K562 (cell line): ENCODE results near the gene EBF4. TPM values are rescaled to one million over a fixed set of nuclear protein-coding genes. Genes with fewer than 3 reads are reported as not detected.

Experiments used
- ATAC-seq: fragments of 200-7000 bp; cut with Tn5 transposase; 3 replicates; pipeline ENCODE4 v1.9.1; 2020; ENCODE audit warnings: moderate library complexity
- BruUV-seq: library from RNA; stranded (reverse); fragments of 400-500 nt; replicated peaks from 2 replicates; lab custom pipeline; 2021; lab: Mats Ljungman, UMichigan
- CTCF ChIA-PET: fragments of 300-600 bp; formaldehyde crosslinking; extraction: SDS; loops from one replicate; lab custom pipeline; 2021; ENCODE audit warnings: low intra/inter-chr PET ratio; lab: Yijun Ruan, JAX
- POLR2A ChIA-PET: fragments of 300-600, 350-650 bp; sonication (Branson Sonifier 250); formaldehyde crosslinking; extraction: SDS; loops from one replicate; lab custom pipeline; 2021; ENCODE audit warnings: antibody characterized with exemption, inconsistent platforms; lab: Yijun Ruan, JAX
- DNase-seq, 4 experiments: peaks; one replicate each; pipeline versions ENCODE4 v3.0.0 to v3.0.0-alpha.2; 2011 to 2018; ENCODE audit warnings: low spot score in 3 of 4, mixed read lengths in 3 of 4; ENCODE audit errors: extremely low read depth in 1 of 4
- FAIRE-seq: peaks from 2 replicates; lab custom pipeline; 2011; peaks lifted over from hg19 to GRCh38; lab: Jason Lieb, UNC
- H2AFZ ChIP-seq: 2 replicates; pipeline ENCODE4 v1.6.0; 2011; ENCODE audit warnings: low read depth, low read length, control low read depth, inconsistent platforms
- H3K27ac ChIP-seq: fragments of 200-600 bp; 3 replicates; pipeline ENCODE4 v1.8.0; 2011; ENCODE audit warnings: low read depth, mild to moderate bottlenecking, control low read depth, inconsistent platforms, low read length, moderate library complexity, mixed read lengths; ENCODE audit errors: extremely low read depth
- H3K27me3 ChIP-seq, 2 experiments: fragments of 300-600 bp in 1 of 2; 2 replicates in 1 of 2; 3 replicates in 1 of 2; pipeline versions ENCODE4 v1.6.0 to v1.8.0; 2011; ENCODE audit warnings: inconsistent platforms in 2 of 2, low read length in 2 of 2, mild to moderate bottlenecking in 1 of 2, mixed read lengths in 1 of 2, moderate library complexity in 1 of 2; ENCODE audit not compliant: control insufficient read depth in 2 of 2, insufficient read depth in 2 of 2
- H3K36me3 ChIP-seq: fragments of 300-600 bp; 3 replicates; pipeline ENCODE4 v1.8.0; 2011; ENCODE audit warnings: mild to moderate bottlenecking, low read length, inconsistent platforms; ENCODE audit not compliant: control insufficient read depth, insufficient read depth
- H3K4me1 ChIP-seq, 2 experiments: fragments of 200-600 bp in 1 of 2; replicated peaks in 1 of 2; 2 replicates in 1 of 2; 3 replicates in 1 of 2; pipeline versions ENCODE4 v1.5.1 to v1.8.0; 2011; ENCODE audit warnings: inconsistent platforms in 2 of 2, low read length in 2 of 2, mild to moderate bottlenecking in 1 of 2, mixed read lengths in 1 of 2, moderate library complexity in 1 of 2; ENCODE audit not compliant: control insufficient read depth in 2 of 2, insufficient read depth in 2 of 2
- H3K4me2 ChIP-seq: 2 replicates; pipeline ENCODE4 v1.6.1; 2011; ENCODE audit warnings: low read length, control low read depth, inconsistent platforms, mixed read lengths; ENCODE audit not compliant: insufficient read depth
- H3K4me3 ChIP-seq: fragments of 200-600 bp; sonication (generic), shearing (Covaris generic); 2 replicates; pipeline ENCODE4 v1.5.1; 2016; ENCODE audit warnings: control low read depth, inconsistent platforms
- H3K79me2 ChIP-seq: fragments of 200-600 bp; 3 replicates; pipeline ENCODE4 v1.8.0; 2011; ENCODE audit warnings: low read length, inconsistent platforms; ENCODE audit not compliant: control insufficient read depth, insufficient read depth
- H3K9ac ChIP-seq, 2 experiments: 2 replicates each; pipeline versions ENCODE4 v1.6.0 to v1.6.1; 2011; ENCODE audit warnings: low read depth in 2 of 2, low read length in 2 of 2, control low read depth in 1 of 2, inconsistent platforms in 1 of 2, mild to moderate bottlenecking in 1 of 2, mixed read lengths in 1 of 2; ENCODE audit not compliant: insufficient read depth in 1 of 2
- H3K9me1 ChIP-seq: one replicate; pipeline ENCODE4 v1.6.0; 2011; ENCODE audit warnings: inconsistent platforms, mild to moderate bottlenecking, low read length, moderate library complexity; ENCODE audit not compliant: control insufficient read depth, insufficient read depth
- H3K9me3 ChIP-seq: replicated peaks from 2 replicates; pipeline ENCODE4 v1.5.1; 2011; ENCODE audit warnings: low read depth, low read length, inconsistent platforms; ENCODE audit not compliant: control insufficient read depth, insufficient read depth
- H4K20me1 ChIP-seq: replicated peaks from 2 replicates; pipeline ENCODE4 v1.6.1; 2011; ENCODE audit warnings: low read length, inconsistent platforms, mixed read lengths; ENCODE audit not compliant: control insufficient read depth, insufficient read depth
- ARID4B ChIP-seq: sonication (generic); formaldehyde crosslinking; IDR thresholded peaks from 2 replicates; pipeline ENCODE4 v1.8.0; 2022; ENCODE audit warnings: mild to moderate bottlenecking, missing genetic modification reagents
- BACH1 ChIP-seq: fragments of 200-800 bp; sonication (Bioruptor generic); IDR thresholded peaks from 2 replicates; pipeline ENCODE4 v1.6.1; 2016; ENCODE audit warnings: missing genetic modification characterization, missing compliant biosample characterization
- CBX2 ChIP-seq: fragments of 200-600 bp; sonication (generic); IDR thresholded peaks from one replicate; pipeline ENCODE4 v1.6.1; 2012; ENCODE audit warnings: mild to moderate bottlenecking, low read length, inconsistent platforms; ENCODE audit not compliant: insufficient read depth, poor library complexity, severe bottlenecking
- HDGF ChIP-seq: fragments of 450-650 bp; IDR thresholded peaks from 2 replicates; pipeline ENCODE4 v1.6.1; 2016
- PREB ChIP-seq: sonication (generic); formaldehyde crosslinking; IDR thresholded peaks from 2 replicates; pipeline ENCODE4 v1.8.1; 2023; ENCODE audit warnings: mild to moderate bottlenecking, missing genetic modification reagents
- RNF219 ChIP-seq: fragments of 250-450 bp; sonication (Bioruptor Pico); IDR thresholded peaks from 2 replicates; pipeline ENCODE4 v1.5.0; 2022; ENCODE audit warnings: mild to moderate bottlenecking
- ZKSCAN8 ChIP-seq: fragments of 200-800 bp; sonication (Bioruptor generic); IDR thresholded peaks from 2 replicates; pipeline ENCODE4 v1.6.1; 2016; ENCODE audit warnings: missing genetic modification characterization, missing compliant biosample characterization
- ZNF766 ChIP-seq: fragments of 200-800 bp; sonication (Bioruptor generic); conservative IDR thresholded peaks from 2 replicates; pipeline ENCODE4 v1.6.1; 2016; ENCODE audit warnings: missing genetic modification characterization, missing compliant biosample characterization
- ZNF778 ChIP-seq: fragments of 450-650 bp; formaldehyde crosslinking; IDR thresholded peaks from 2 replicates; pipeline ENCODE4 v1.4.0; 2020; ENCODE audit warnings: mild to moderate bottlenecking, moderate library complexity
- ZNF79 ChIP-seq: fragments of 250-450 bp; sonication (Bioruptor Pico); IDR thresholded peaks from 2 replicates; pipeline ENCODE4 v1.4.0; 2020; ENCODE audit warnings: low read depth, mild to moderate bottlenecking, moderate library complexity
- WGBS: fragments of 100-300 bp; shearing (Covaris generic); methylation state at CpG from one replicate; pipeline ENCODE4 v1.1.6; 2016; ENCODE audit warnings: low coverage, mixed read lengths; ENCODE audit not compliant: insufficient coverage; ENCODE audit errors: missing lambda C conversion rate; 5-methylcytosine and 5-hydroxymethylcytosine counted together
- in situ Hi-C: fragments of 300-500 bp; cut with MboI; formaldehyde crosslinking; loops from 4 replicates; pipeline ENCODE4 v1.15.0; 2018; ENCODE audit warnings: inconsistent platforms, mixed read lengths
- intact Hi-C: fragments of 100-400 bp; cut with micrococcal nuclease; formaldehyde crosslinking; loops from 2 replicates; pipeline ENCODE4 v1.14.2; 2022
- polyA plus RNA-seq, 8 experiments: library from polyadenylated mRNA; depleted of rRNA in 4 of 8; stranded (reverse) in 5 of 8; unstranded in 3 of 8; fragments of >200 nt; fragmentation: Nextera tagmentation in 2 of 8; fragmentation: Illumina TruSeq in 1 of 8; extraction: Ambion mirVana in 2 of 8; extraction: Trizol in 1 of 8; gene quantifications; 2 replicates each; pipeline versions ENCODE4 v1.2.1 to v1.2.3, GENCODE V29; 2011 to 2014; ENCODE audit warnings: inconsistent platforms in 1 of 8, missing spikeins in 1 of 8
- total RNA-seq, 7 experiments: library from RNA; depleted of rRNA in 6 of 7; stranded (reverse); fragments of >200 nt in 6 of 7; fragmentation: Illumina TruSeq in 2 of 7; extraction: Trizol in 2 of 7; gene quantifications; 2 replicates each; pipeline versions ENCODE4 v1.2.1 to v1.2.3, GENCODE V29; 2011 to 2021; ENCODE audit warnings: low replicate concordance in 1 of 7

EBF4 gene
- total and polyA plus RNA-seq, 9 of the 15 experiments (the other 6 are each of a cell fraction or from before 2014, with no cell fraction given), result 0.09 TPM; not detected in 8

- no peak for TF ChIP-seq ZKSCAN8
- TF ChIP-seq ARID4B (CRISPR knock-in tag), result no peak
Observed at GRCh38 chr20:2759603-2760296, 67.2 kb downstream of the EBF4 start (continued).

- Histone ChIP-seq H3K79me2 (no peaks in the 10 kb centered on the region), H3K4me3 (no peak overlapping the region), H3K9me3 (no peaks in the 10 kb centered on the region), H3K4me2 (no peak overlapping the region), H2AFZ (no peak overlapping the region), H3K36me3 (no peaks in the 10 kb centered on the region), H3K4me1 (peaks cover 2 to 10% of the 10 kb centered on the region in 2 experiments; a peak in 4 of 5 replicates), H3K9ac (no peak overlapping the region), H4K20me1 (no peaks in the 10 kb centered on the region), H3K27ac (no peak overlapping the region), H3K9me1 (no peaks in the 10 kb centered on the region), H3K27me3 (peaks cover 0 to 11% of the 10 kb centered on the region in 2 experiments; a peak in 2 of 5 replicates)
- no peak for DNase-seq
- intact Hi-C loops (no loop called here), in situ Hi-C loops (no loop called here)
- no peak for FAIRE-seq
- no TSS peak for BruUV-seq
- POLR2A ChIA-PET, result interaction anchor here (0.6 kb wide), 1 partner anchor 88 kb away, joined by 3 read pairs; no protein-coding TSS in a partner anchor
- no peak for ATAC-seq
- CTCF ChIA-PET, result no interaction called here
- 18% methylated on average over 6 of the region's 7 CpGs for WGBS
- TF ChIP-seq ZNF79 (no peak), BACH1 (no peak), RNF219 (CRISPR knock-in tag) (no peak), ZNF778 (no peak), CBX2 (no peak), ZNF766 (CRISPR knock-in tag) (no peak), PREB (CRISPR knock-in tag) (no peak), HDGF (no peak)
Observed at GRCh38 chr20:2760297-2760951, 67.8 kb downstream of the EBF4 start.
